Fibroblast of lung (primary cell): Measurements from ENCODE around the gene SRPRB. TPM values are rescaled to one million over a fixed set of nuclear protein-coding genes. Genes with fewer than 3 reads are reported as not detected.
"Not testable (repeated sequence)": the region's sequence is repeated elsewhere in the genome, so short reads cannot be mapped to it uniquely, and the experiment has no call there.

Experiments used
- DNase-seq, 2 donors: peaks; one replicate each; pipeline versions ENCODE4 v3.0.0 to v3.0.0-alpha.2; 2010; ENCODE audit warnings: low read depth in 2 of 2
- H2AFZ ChIP-seq: 2 replicates; pipeline ENCODE4 v1.5.1; 2012; ENCODE audit warnings: low read length, control low read depth, inconsistent platforms
- H3K27ac ChIP-seq: 2 replicates; pipeline ENCODE4 v1.5.1; 2011; ENCODE audit warnings: low read length, control low read depth; ENCODE audit not compliant: insufficient read depth
- H3K27me3 ChIP-seq: 2 replicates; pipeline ENCODE4 v1.5.1; 2011; ENCODE audit warnings: mild to moderate bottlenecking, low read length; ENCODE audit not compliant: control insufficient read depth, insufficient read depth
- H3K36me3 ChIP-seq: 2 replicates; pipeline ENCODE4 v1.5.1; 2011; ENCODE audit warnings: low read length; ENCODE audit not compliant: control insufficient read depth, insufficient read depth
- H3K4me1 ChIP-seq: 2 replicates; pipeline ENCODE4 v1.5.1; 2011; ENCODE audit warnings: low read length; ENCODE audit not compliant: control insufficient read depth, insufficient read depth; ENCODE audit errors: extremely low read depth
- H3K4me2 ChIP-seq: 2 replicates; pipeline ENCODE4 v1.5.1; 2011; ENCODE audit warnings: low read length, control low read depth; ENCODE audit not compliant: insufficient read depth; ENCODE audit errors: extremely low read depth
- H3K4me3 ChIP-seq, 4 experiments: fragments of 200-600 bp in 1 of 4; sonication (generic) in 1 of 4; replicated peaks in 1 of 4; 2 replicates each; pipeline ENCODE4 v1.5.1; 2011 to 2016; ENCODE audit warnings: low read length in 4 of 4, low read depth in 3 of 4, mild to moderate bottlenecking in 3 of 4, control low read depth in 2 of 4, inconsistent platforms in 1 of 4, mixed read lengths in 1 of 4; ENCODE audit not compliant: insufficient read depth in 1 of 4; ENCODE audit errors: control extremely low read depth in 1 of 4
- H3K79me2 ChIP-seq: 2 replicates; pipeline ENCODE4 v1.5.1; 2012; ENCODE audit warnings: mild to moderate bottlenecking, low read length, inconsistent platforms; ENCODE audit not compliant: control insufficient read depth, insufficient read depth
- H3K9ac ChIP-seq: 2 replicates; pipeline ENCODE4 v1.5.1; 2011; ENCODE audit warnings: mild to moderate bottlenecking, low read length, control low read depth; ENCODE audit not compliant: insufficient read depth
- H3K9me3 ChIP-seq: 2 replicates; pipeline ENCODE4 v1.5.1; 2012; ENCODE audit warnings: low read depth, low read length; ENCODE audit not compliant: control insufficient read depth, insufficient read depth
- H4K20me1 ChIP-seq: 2 replicates; pipeline ENCODE4 v1.5.1; 2011; ENCODE audit warnings: low read length; ENCODE audit not compliant: control insufficient read depth, insufficient read depth; ENCODE audit errors: extremely low read depth
- EZH2 ChIP-seq: IDR thresholded peaks from 2 replicates; pipeline ENCODE4 v1.5.1; 2012; ENCODE audit warnings: low read length, control low read depth, mild to moderate bottlenecking; ENCODE audit errors: missing control alignments
- polyA plus RNA-seq, 2 donors: library from polyadenylated mRNA; depleted of rRNA in 1 of 2; stranded (reverse) in 1 of 2; unstranded in 1 of 2; fragments of >200 nt; gene quantifications; 2 replicates each; pipeline ENCODE4 v1.2.1, GENCODE V29; 2011 to 2012; ENCODE audit warnings: missing spikeins in 1 of 2
- total RNA-seq: library from RNA; depleted of rRNA; stranded (reverse); fragments of >200 nt; gene quantifications from 2 replicates; pipeline ENCODE4 v1.2.1, GENCODE V29; 2014
- TF ChIP-seq, protein P1 (sequence below), 2 donors: IDR thresholded peaks in 1 of 2; conservative IDR thresholded peaks in 1 of 2; 1 replicate in 1 of 2; 2 replicates in 1 of 2; pipeline ENCODE4 v1.5.1; 2011 to 2012; ENCODE audit warnings: low read length in 2 of 2, control low read depth in 1 of 2, inconsistent platforms in 1 of 2, low read depth in 1 of 2, mild to moderate bottlenecking in 1 of 2

The SRPRB gene
- total and polyA plus RNA-seq, 2 donors (not counting 1 experiment from before 2014, with no cell fraction given) = 63.1 to 69.2 TPM

DNA sequence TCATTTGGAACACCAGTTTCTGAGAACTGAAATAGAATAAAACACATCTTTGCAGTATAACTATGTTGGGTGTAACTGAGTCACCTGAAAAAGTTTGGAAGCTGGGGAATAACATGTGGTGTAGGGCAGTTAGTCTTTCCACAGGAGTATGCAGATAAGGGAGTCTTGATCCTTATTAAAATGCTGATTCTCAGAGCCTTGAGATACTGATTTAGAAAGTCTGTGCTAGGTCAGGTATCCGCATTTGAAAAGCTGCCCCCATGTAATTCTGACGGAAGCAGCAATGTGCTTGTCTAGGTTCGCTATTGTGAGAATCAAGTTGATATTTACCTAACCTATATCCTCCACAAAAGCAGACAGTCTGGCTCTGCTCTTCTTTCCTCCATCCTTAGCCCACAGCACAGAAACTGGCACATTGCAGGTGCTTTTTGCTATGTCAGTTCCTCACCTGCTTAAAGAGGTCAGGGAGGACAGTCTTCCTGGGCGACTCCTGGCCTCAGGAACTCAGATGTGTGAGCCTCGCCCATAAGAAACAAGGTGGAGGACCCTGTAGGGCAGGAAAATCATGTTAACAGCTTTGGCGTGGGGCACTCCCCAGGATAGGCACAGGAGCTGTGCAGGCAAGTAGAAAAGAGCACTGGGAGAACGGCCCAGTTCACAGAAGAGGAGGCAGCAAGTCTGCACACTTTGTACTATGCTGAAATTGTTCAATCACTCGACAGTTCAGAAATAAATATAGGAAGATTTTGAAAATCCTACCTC lies 27.6 kb upstream of the SRPRB start:
- Histone ChIP-seq H3K9ac (no peak overlapping the region), H3K9me3 (no peaks in the 10 kb centered on the region), H3K27me3 (no peaks in the 10 kb centered on the region), H3K27ac (no peak overlapping the region), H3K4me2 (no peak overlapping the region), H3K36me3 (no peaks in the 10 kb centered on the region), H3K4me1 (no peaks in the 10 kb centered on the region), H3K4me3 (no peak overlapping the region), H2AFZ (no peak overlapping the region), H3K79me2 (no peaks in the 10 kb centered on the region), H4K20me1 (no peaks in the 10 kb centered on the region)
- TF ChIP-seq, protein P1, sequence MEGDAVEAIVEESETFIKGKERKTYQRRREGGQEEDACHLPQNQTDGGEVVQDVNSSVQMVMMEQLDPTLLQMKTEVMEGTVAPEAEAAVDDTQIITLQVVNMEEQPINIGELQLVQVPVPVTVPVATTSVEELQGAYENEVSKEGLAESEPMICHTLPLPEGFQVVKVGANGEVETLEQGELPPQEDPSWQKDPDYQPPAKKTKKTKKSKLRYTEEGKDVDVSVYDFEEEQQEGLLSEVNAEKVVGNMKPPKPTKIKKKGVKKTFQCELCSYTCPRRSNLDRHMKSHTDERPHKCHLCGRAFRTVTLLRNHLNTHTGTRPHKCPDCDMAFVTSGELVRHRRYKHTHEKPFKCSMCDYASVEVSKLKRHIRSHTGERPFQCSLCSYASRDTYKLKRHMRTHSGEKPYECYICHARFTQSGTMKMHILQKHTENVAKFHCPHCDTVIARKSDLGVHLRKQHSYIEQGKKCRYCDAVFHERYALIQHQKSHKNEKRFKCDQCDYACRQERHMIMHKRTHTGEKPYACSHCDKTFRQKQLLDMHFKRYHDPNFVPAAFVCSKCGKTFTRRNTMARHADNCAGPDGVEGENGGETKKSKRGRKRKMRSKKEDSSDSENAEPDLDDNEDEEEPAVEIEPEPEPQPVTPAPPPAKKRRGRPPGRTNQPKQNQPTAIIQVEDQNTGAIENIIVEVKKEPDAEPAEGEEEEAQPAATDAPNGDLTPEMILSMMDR (conservative IDR thresholded peaks at IDR 0.05 in 1 of 2, IDR thresholded peaks at IDR 0.05 in 1 of 2; ENCODE audit: low read depth in 1 of 2, low read length in 2 of 2) = no peak
- no peak for TF ChIP-seq EZH2
- DNase-seq = no peak

DNA sequence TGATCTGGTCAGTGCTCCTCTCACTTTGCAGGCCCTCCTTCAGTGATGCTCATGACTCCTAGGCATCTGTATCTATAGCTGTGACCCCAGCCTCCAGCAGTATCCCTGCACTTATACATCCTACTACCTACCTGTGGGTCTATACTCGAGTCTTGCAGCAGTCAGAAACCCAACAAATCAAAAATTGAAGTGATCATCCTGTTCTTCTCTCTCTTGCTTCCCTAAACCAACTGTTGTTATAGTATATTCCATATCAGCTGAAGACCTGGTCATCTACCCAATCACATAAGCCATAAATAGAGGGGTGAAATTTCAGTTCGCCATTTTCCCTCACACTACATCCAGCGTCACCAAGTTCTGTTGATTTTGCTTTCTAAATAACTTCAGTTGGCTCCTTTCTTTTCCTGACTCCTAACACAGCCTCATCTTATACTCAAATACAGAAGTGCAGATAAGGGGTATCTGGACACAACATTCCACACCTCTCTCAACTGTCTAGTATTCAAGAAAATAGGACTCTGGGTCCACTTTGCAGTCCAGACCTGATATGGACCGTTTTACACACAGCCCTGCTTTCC lies 25.9 kb upstream of the SRPRB start:
- Histone ChIP-seq H4K20me1 (no peaks in the 10 kb centered on the region), H3K4me1 (no peaks in the 10 kb centered on the region), H3K9ac (no peak overlapping the region), H3K36me3 (no peaks in the 10 kb centered on the region), H3K4me2 (no peak overlapping the region), H2AFZ (no peak overlapping the region), H3K9me3 (no peaks in the 10 kb centered on the region), H3K4me3 (no peak overlapping the region), H3K79me2 (no peaks in the 10 kb centered on the region), H3K27ac (no peak overlapping the region), H3K27me3 (no peaks in the 10 kb centered on the region)
- no peak for TF ChIP-seq EZH2
- TF ChIP-seq, protein P1 (conservative IDR thresholded peaks at IDR 0.05 in 1 of 2, IDR thresholded peaks at IDR 0.05 in 1 of 2; ENCODE audit: low read depth in 1 of 2, low read length in 2 of 2) = no peak
- no peak for DNase-seq

DNA sequence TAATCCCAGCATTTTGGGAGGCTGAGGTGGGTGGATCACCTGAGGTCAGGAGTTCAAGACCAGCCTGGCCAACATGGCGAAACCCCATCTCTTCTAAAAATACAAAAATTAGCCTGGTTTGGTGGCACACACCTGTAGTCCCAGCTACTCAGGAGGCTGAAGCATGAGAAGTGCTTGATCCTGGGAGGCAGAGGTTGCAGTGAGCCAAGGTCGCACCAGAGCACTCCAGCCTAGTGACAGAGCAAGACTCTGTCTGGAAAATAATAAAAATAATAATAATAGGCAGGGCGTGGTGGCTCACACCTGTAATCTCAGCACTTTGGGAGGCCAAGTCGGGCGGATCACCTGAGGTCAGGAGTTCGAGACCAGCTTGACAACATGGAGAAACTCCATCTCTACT lies 24.9 kb upstream of the SRPRB start:
- H3K4me3 ChIP-seq, H3K4me1 ChIP-seq, H3K36me3 ChIP-seq, H2AFZ ChIP-seq, H3K9me3 ChIP-seq, H3K9ac ChIP-seq, H3K27me3 ChIP-seq, H3K4me2 ChIP-seq, H3K79me2 ChIP-seq, DNase-seq, H4K20me1 ChIP-seq, H3K27ac ChIP-seq: not testable (repeated sequence)
